Naive thymus-derived CD4-positive, alpha-beta T cell (primary cell): ENCODE results near the gene TECTA. TPM values are rescaled to one million over a fixed set of nuclear protein-coding genes. Genes with fewer than 3 reads are reported as not detected.

Source experiments
- ATAC-seq: fragments of 150-1000 bp; cut with Tn5 transposase; 2 replicates; pipeline ENCODE4 v1.10.0; 2021; ENCODE audit warnings: mild to moderate bottlenecking, moderate library complexity
- CTCF ChIA-PET: fragments of 350-600 bp; sonication (Branson Sonifier 250); formaldehyde crosslinking; loops from one replicate; lab custom pipeline; 2021; ENCODE audit warnings: antibody characterized with exemption; lab: Charles Lee
- POLR2A ChIA-PET: fragments of 350-600 bp; sonication (Branson Sonifier 250); formaldehyde crosslinking; loops from one replicate; lab custom pipeline; 2021; ENCODE audit warnings: antibody characterized with exemption, inconsistent platforms; lab: Charles Lee
- DNase-seq, 9 donors: peaks; one replicate each; pipeline versions ENCODE4 v3.0.0 to v3.0.0-alpha.2; 2020 to 2022; ENCODE audit warnings: mixed read lengths in 1 of 9
- H3K27ac ChIP-seq: one replicate; pipeline ENCODE4 v1.7.0; 2013; ENCODE audit warnings: mild to moderate bottlenecking, low read depth, low read length, moderate library complexity
- H3K27me3 ChIP-seq, 2 donors: one replicate each; pipeline ENCODE4 v1.7.0; 2013; ENCODE audit warnings: low read length in 2 of 2, mild to moderate bottlenecking in 2 of 2, moderate library complexity in 2 of 2; ENCODE audit not compliant: control insufficient read depth in 2 of 2, insufficient read depth in 2 of 2
- H3K36me3 ChIP-seq, 3 experiments: 1 replicate in 2 of 3; 2 replicates in 1 of 3; pipeline ENCODE4 v1.7.0; 2013; ENCODE audit warnings: low read length in 3 of 3, mild to moderate bottlenecking in 3 of 3, moderate library complexity in 1 of 3; ENCODE audit not compliant: insufficient read depth in 3 of 3, control insufficient read depth in 2 of 3
- H3K4me1 ChIP-seq, 2 donors: one replicate each; pipeline ENCODE4 v1.7.0; 2013; ENCODE audit warnings: low read length in 2 of 2, mild to moderate bottlenecking in 2 of 2, moderate library complexity in 1 of 2; ENCODE audit not compliant: control insufficient read depth in 2 of 2, insufficient read depth in 2 of 2
- H3K4me3 ChIP-seq: 2 replicates; pipeline ENCODE4 v1.7.0; 2013; ENCODE audit warnings: mild to moderate bottlenecking, low read length
- H3K9me3 ChIP-seq, 3 experiments: 1 replicate in 2 of 3; 2 replicates in 1 of 3; pipeline ENCODE4 v1.7.0; 2013; ENCODE audit warnings: low read length in 3 of 3; ENCODE audit not compliant: control insufficient read depth in 2 of 3
- H3K27ac Mint-ChIP-seq, 9 donors: one replicate each; pipeline ENCODE4 v1.8.0; 2020 to 2022; ENCODE audit warnings: mixed read lengths in 9 of 9, mild to moderate bottlenecking in 8 of 9, moderate library complexity in 5 of 9, inconsistent platforms in 2 of 9
- H3K27me3 Mint-ChIP-seq, 5 donors: one replicate each; pipeline ENCODE4 v1.8.0; 2021 to 2022; ENCODE audit warnings: mixed read lengths in 5 of 5, mild to moderate bottlenecking in 1 of 5
- H3K36me3 Mint-ChIP-seq, 5 donors: one replicate each; pipeline ENCODE4 v1.8.0; 2020 to 2022; ENCODE audit warnings: mixed read lengths in 5 of 5, mild to moderate bottlenecking in 3 of 5, inconsistent platforms in 1 of 5
- H3K4me1 Mint-ChIP-seq, 7 donors: one replicate each; pipeline ENCODE4 v1.8.0; 2020 to 2022; ENCODE audit warnings: mixed read lengths in 7 of 7, mild to moderate bottlenecking in 3 of 7, inconsistent platforms in 1 of 7
- H3K4me3 Mint-ChIP-seq, 10 donors: one replicate each; pipeline ENCODE4 v1.8.0; 2020 to 2022; ENCODE audit warnings: mild to moderate bottlenecking in 10 of 10, mixed read lengths in 10 of 10, moderate library complexity in 6 of 10, inconsistent platforms in 2 of 10
- H3K9me3 Mint-ChIP-seq, 11 donors: one replicate each; pipeline ENCODE4 v1.8.0; 2020 to 2022; ENCODE audit warnings: mixed read lengths in 11 of 11, mild to moderate bottlenecking in 4 of 11, inconsistent platforms in 1 of 11, moderate library complexity in 1 of 11
- intact Hi-C, 2 donors: fragments of 100-400 bp; cut with micrococcal nuclease; formaldehyde crosslinking; loops; one replicate each; pipeline ENCODE4 v1.15.1; 2023
- polyA plus RNA-seq, 2 donors: library from polyadenylated mRNA; unstranded; fragments of 300-500 nt; fragmentation: Illumina TruSeq; gene quantifications; one replicate each; pipeline ENCODE4 v1.2.3, GENCODE V29; 2021
- total RNA-seq, 6 experiments: library from RNA in 5 of 6; stranded (reverse) in 5 of 6; gene quantifications; 1 replicate in 5 of 6; 2 replicates in 1 of 6; pipeline ENCODE4 v1.2.3 and lab custom pipeline; 2021 to 2026

TECTA gene
- total and polyA plus RNA-seq, 7 experiments from 2014 or later: 0.29 to 0.75 (median 0.47) TPM

GRCh38 chr11:121213362-121213893 is 112.4 kb downstream of the TECTA start:
- Histone ChIP-seq H3K4me1 (no peaks in the 10 kb centered on the region), H3K27ac (no peak overlapping the region), H3K4me3 (no peak overlapping the region), H3K27me3 (no peaks in the 10 kb centered on the region), H3K9me3 (no peaks in the 10 kb centered on the region), H3K36me3 (no peaks in the 10 kb centered on the region)
- Mint-ChIP-seq H3K36me3 (no peaks in the 10 kb centered on the region), H3K4me1 (no peaks in the 10 kb centered on the region), H3K9me3 (no peaks in the 10 kb centered on the region), H3K4me3 (no peak overlapping the region), H3K27me3 (peaks cover 33 to 60% (median 41%) of the 10 kb centered on the region in 5 donors), H3K27ac (no peak overlapping the region)
- intact Hi-C loops: no loop called here
- ChIA-PET CTCF (interaction anchor here (0.6 to 1.8 kb wide), 2 partner anchors 18 to 19 kb away, joined by 3 to 5 read pairs; no protein-coding TSS in a partner anchor), POLR2A (no interaction called here)
- DNase-seq (no peak), ATAC-seq (no peak)

DNA sequence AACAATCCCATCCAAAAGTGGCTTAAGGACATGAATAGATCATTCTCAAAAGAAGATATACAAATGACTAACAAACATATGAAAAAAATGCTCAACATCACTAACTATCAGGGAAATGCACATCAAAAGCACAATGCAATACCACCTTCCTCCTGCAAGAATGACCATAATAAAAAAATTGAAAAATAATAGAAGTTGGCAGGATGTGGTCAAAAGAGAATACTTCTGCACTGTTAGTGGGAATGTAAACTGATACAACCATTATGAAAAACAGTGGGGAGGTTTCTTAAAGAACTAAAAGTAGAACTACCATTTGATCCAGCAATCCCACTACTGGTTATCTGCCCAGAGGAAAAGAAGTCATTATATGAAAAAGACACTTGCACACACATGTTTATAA is 113.8 kb downstream of the TECTA start:
- Mint-ChIP-seq H3K4me1 (no peaks in the 10 kb centered on the region), H3K27me3 (peaks cover 33 to 54% (median 43%) of the 10 kb centered on the region in 5 donors), H3K9me3 (no peaks in the 10 kb centered on the region), H3K27ac (no peak overlapping the region), H3K36me3 (no peaks in the 10 kb centered on the region), H3K4me3 (no peak overlapping the region)
- Histone ChIP-seq H3K4me1 (no peaks in the 10 kb centered on the region), H3K27ac (no peak overlapping the region), H3K4me3 (no peak overlapping the region), H3K36me3 (no peaks in the 10 kb centered on the region), H3K27me3 (peaks cover 0 to 3% of the 10 kb centered on the region in 2 donors), H3K9me3 (no peaks in the 10 kb centered on the region)
- CTCF ChIA-PET: no interaction called here
- ATAC-seq: no peak
- intact Hi-C loops: no loop called here
- DNase-seq: no peak
- POLR2A ChIA-PET: no interaction called here

DNA sequence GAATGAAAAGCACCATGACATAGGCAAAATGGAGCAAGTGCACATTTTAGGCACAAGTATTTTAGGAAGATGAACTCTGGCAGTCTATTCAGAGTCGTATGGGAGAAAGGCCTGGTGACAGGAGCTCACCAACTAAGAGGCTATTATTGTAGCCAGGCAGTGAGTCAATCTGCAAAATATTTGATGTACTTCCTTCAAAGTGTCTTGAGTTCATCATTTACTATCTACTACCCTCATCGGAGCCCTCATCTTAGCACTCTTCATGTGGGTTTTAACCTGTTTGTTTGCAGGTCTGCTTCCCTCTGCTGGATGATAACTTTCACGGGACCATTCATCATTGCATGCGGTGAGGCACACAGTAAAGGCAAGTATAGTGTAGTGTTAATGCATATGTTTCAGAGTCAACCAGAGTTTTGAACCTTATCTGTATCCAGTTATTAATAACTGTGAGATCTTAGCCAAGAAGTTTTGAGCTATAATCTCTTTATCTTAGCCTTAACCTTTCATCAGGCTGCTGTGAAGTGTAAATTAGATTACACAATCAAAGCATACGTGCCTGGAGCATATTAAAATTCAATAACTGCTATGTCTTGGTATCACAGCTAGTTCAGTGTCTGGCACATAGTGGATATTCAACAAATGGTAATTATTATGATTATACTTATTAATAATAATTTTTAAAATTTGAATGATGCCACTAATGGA is 120.6 kb downstream of the TECTA start:
- Mint-ChIP-seq H3K4me1 (no peaks in the 10 kb centered on the region), H3K27ac (no peak overlapping the region), H3K4me3 (no peak overlapping the region), H3K9me3 (peaks cover 0 to 2% (median 0%) of the 10 kb centered on the region in 11 donors), H3K27me3 (peaks cover 10 to 28% (median 18%) of the 10 kb centered on the region in 5 donors), H3K36me3 (no peaks in the 10 kb centered on the region)
- no peaks in the 10 kb centered on the region for H3K4me1 ChIP-seq
- ChIA-PET POLR2A (no interaction called here), CTCF (no interaction called here)
- ATAC-seq (no peak), DNase-seq (no peak)
- H3K9me3 ChIP-seq: no peaks in the 10 kb centered on the region
- peaks cover 0 to 3% of the 10 kb centered on the region in 2 donors for H3K27me3 ChIP-seq
- no peak overlapping the region for H3K4me3 ChIP-seq
- H3K36me3 ChIP-seq: no peaks in the 10 kb centered on the region
- H3K27ac ChIP-seq: no peak overlapping the region
- intact Hi-C loops: no loop called here

DNA sequence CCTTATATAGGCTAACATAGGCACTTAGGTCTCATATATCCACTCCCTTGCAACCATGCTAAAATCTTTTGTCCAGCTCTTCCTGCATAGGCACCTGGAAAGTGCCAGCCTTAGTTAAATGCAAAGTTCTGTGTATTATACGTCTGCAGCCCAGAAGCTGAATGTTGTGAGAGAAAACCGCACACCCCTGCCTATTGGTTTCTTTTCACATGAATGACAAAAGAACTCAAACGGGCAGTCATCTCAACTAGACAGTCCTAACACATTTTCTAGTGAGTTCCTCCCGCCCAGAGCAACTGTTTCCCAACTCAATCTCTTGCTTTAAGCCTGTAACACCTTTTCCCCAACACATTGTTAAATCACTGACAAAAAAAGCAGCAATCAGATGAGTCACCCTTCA is 122.1 kb downstream of the TECTA start:
- intact Hi-C loops: no loop called here
- no peak overlapping the region for H3K4me3 Mint-ChIP-seq
- CTCF ChIA-PET: no interaction called here
- DNase-seq (no peak), ATAC-seq (no peak)
- peaks cover 0 to 3% of the 10 kb centered on the region in 2 donors for H3K27me3 ChIP-seq
- H3K36me3 ChIP-seq: no peaks in the 10 kb centered on the region
- H3K9me3 ChIP-seq: no peaks in the 10 kb centered on the region
- H3K27me3 Mint-ChIP-seq: peaks cover 10 to 27% (median 16%) of the 10 kb centered on the region in 5 donors
- no peak overlapping the region for H3K27ac Mint-ChIP-seq
- POLR2A ChIA-PET: no interaction called here
- H3K9me3 Mint-ChIP-seq: peaks cover 0 to 6% (median 2%) of the 10 kb centered on the region in 11 donors
- no peaks in the 10 kb centered on the region for H3K4me1 Mint-ChIP-seq
- no peak overlapping the region for H3K4me3 ChIP-seq
- no peaks in the 10 kb centered on the region for H3K4me1 ChIP-seq
- no peaks in the 10 kb centered on the region for H3K36me3 Mint-ChIP-seq
- no peak overlapping the region for H3K27ac ChIP-seq

- ATAC-seq (no peak), DNase-seq (no peak)
- peaks cover 0 to 6% (median 2%) of the 10 kb centered on the region in 11 donors for H3K9me3 Mint-ChIP-seq
- H3K4me1 ChIP-seq: no peaks in the 10 kb centered on the region
- H3K27me3 Mint-ChIP-seq: peaks cover 12 to 25% (median 18%) of the 10 kb centered on the region in 5 donors
- H3K36me3 ChIP-seq: no peaks in the 10 kb centered on the region
- POLR2A ChIA-PET: no interaction called here
- no peaks in the 10 kb centered on the region for H3K27me3 ChIP-seq
- H3K4me3 ChIP-seq: no peak overlapping the region
- intact Hi-C loops: no loop called here
- H3K27ac ChIP-seq: no peak overlapping the region
- H3K9me3 ChIP-seq: no peaks in the 10 kb centered on the region
- no peak overlapping the region for H3K27ac Mint-ChIP-seq
- CTCF ChIA-PET: no interaction called here
- H3K4me1 Mint-ChIP-seq: no peaks in the 10 kb centered on the region
- H3K36me3 Mint-ChIP-seq: no peaks in the 10 kb centered on the region
- no peak overlapping the region for H3K4me3 Mint-ChIP-seq
These were observed 124.3 kb downstream of the TECTA start for GRCh38 chr11:121225382-121225781.

DNA sequence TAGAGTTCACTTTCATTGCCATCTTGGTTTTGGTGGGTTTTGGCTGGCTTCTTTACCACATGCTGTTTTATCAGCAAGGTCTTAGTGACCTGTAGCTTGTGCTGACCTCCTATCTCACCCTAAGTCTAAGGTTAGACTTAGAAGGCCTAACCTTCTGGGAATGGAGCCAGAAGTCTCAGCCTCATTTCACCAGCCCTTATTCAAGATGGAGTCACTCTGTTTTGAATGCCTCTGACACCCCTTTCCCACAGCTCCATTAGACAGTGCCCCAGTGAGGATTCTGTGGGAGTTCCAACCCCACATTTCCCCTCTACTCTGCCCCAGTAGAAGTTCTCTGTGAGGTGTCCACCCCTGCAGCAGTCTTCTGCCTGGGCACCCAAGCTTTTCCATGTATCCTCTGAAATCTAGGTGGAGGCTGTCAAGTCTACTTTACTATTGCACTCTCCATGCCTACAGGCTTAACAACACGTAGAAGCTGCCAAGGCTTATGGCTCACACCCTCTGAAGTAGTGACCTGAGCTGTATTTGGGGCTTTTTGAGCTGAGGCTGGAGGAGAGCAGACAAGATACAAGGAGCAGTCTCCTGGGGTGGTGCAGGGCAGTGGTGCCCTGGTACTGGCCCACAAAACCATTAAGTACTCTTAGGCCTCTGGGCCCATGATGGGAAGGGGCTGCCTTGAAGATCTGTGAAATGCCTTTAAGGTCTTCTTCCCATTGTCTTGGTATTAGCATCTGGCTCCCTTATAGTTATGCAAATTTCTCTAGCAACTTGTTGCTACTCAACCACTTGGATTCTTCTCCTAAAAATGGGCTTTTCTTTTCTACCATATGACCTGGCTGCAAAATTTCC is 125.6 kb downstream of the TECTA start:
- no peaks in the 10 kb centered on the region for H3K9me3 ChIP-seq
- no peak overlapping the region for H3K27ac ChIP-seq
- H3K4me3 ChIP-seq: no peak overlapping the region
- H3K4me1 ChIP-seq: no peaks in the 10 kb centered on the region
- no peak overlapping the region for H3K4me3 Mint-ChIP-seq
- ChIA-PET POLR2A (no interaction called here), CTCF (no interaction called here)
- DNase-seq (no peak), ATAC-seq (no peak)
- H3K27me3 ChIP-seq: no peaks in the 10 kb centered on the region
- H3K9me3 Mint-ChIP-seq: peaks cover 0 to 6% (median 2%) of the 10 kb centered on the region in 11 donors
- peaks cover 21 to 32% (median 24%) of the 10 kb centered on the region in 5 donors for H3K27me3 Mint-ChIP-seq
- H3K36me3 Mint-ChIP-seq: no peaks in the 10 kb centered on the region
- intact Hi-C loops: no loop called here
- no peaks in the 10 kb centered on the region for H3K36me3 ChIP-seq
- H3K27ac Mint-ChIP-seq: no peak overlapping the region
- H3K4me1 Mint-ChIP-seq: no peaks in the 10 kb centered on the region
